Measurements from ENCODE around the gene SV2C. TPM values are rescaled to one million over a fixed set of nuclear protein-coding genes. Genes with fewer than 3 reads are reported as not detected.

The SV2C gene
- total and polyA plus RNA-seq, 2 of the 13 experiments (the other 11 are each of a cell fraction or from before 2014, with no cell fraction given), result not detected

GRCh38 chr5:76312783-76313182 lies 229.6 kb downstream of the SV2C start (continued):
- TF ChIP-seq RERE (CRISPR knock-in tag; IDR thresholded peaks at IDR 0.05; ENCODE audit: low read depth), result no peak
- TF ChIP-seq DMAP1 (CRISPR knock-in tag; IDR thresholded peaks at IDR 0.05), result no peak
- no peak for TF ChIP-seq KIAA2018 (CRISPR knock-in tag; IDR thresholded peaks at IDR 0.05; ENCODE audit: borderline replicate concordance)
